HEK293T (cell line): ENCODE measurements around the gene PYGB.

Experiments
- ARNT ChIP-seq: fragments of 450-650 bp; IDR thresholded peaks from 2 replicates; pipeline ENCODE4 v1.6.1; 2017; ENCODE audit warnings: mild to moderate bottlenecking
- BHLHE40 ChIP-seq: fragments of 450-650 bp; IDR thresholded peaks from 2 replicates; pipeline ENCODE4 v1.6.1; 2016; ENCODE audit warnings: mild to moderate bottlenecking, moderate library complexity, borderline replicate concordance
- CTBP1 ChIP-seq: fragments of 450-650 bp; IDR thresholded peaks from 2 replicates; pipeline ENCODE4 v1.6.1; 2016; ENCODE audit warnings: borderline replicate concordance
- ELF4 ChIP-seq: fragments of 450-650 bp; IDR thresholded peaks from 2 replicates; pipeline ENCODE4 v1.6.1; 2017; ENCODE audit warnings: antibody characterized with exemption
- FOXA1 ChIP-seq: fragments of 450-650 bp; IDR thresholded peaks from 2 replicates; pipeline ENCODE4 v1.6.1; 2016; ENCODE audit warnings: mild to moderate bottlenecking
- FOXK2 ChIP-seq: fragments of 450-650 bp; IDR thresholded peaks from 2 replicates; pipeline ENCODE4 v1.6.1; 2016; ENCODE audit warnings: mild to moderate bottlenecking
- FOXM1 ChIP-seq: fragments of 450-650 bp; IDR thresholded peaks from 2 replicates; pipeline ENCODE4 v1.6.1; 2017; ENCODE audit warnings: mild to moderate bottlenecking, borderline replicate concordance
- HDGF ChIP-seq: fragments of 450-650 bp; IDR thresholded peaks from 2 replicates; pipeline ENCODE4 v1.6.1; 2017; ENCODE audit warnings: antibody characterized with exemption, borderline replicate concordance
- NFRKB ChIP-seq: fragments of 450-650 bp; IDR thresholded peaks from 2 replicates; pipeline ENCODE4 v1.6.1; 2016; ENCODE audit warnings: mild to moderate bottlenecking, moderate library complexity
- SP1 ChIP-seq: fragments of 450-650 bp; IDR thresholded peaks from 2 replicates; pipeline ENCODE4 v1.6.1; 2017
- SUZ12 ChIP-seq: fragments of 450-650 bp; IDR thresholded peaks from 2 replicates; pipeline ENCODE4 v1.6.1; 2016; ENCODE audit warnings: mild to moderate bottlenecking
- TARDBP ChIP-seq: fragments of 450-650 bp; IDR thresholded peaks from 2 replicates; pipeline ENCODE4 v1.6.1; 2016
- ZNF384 ChIP-seq: fragments of 450-650 bp; IDR thresholded peaks from 2 replicates; pipeline ENCODE4 v1.6.1; 2016

- TF ChIP-seq FOXM1 (no peak), BHLHE40 (no peak), SP1 (no peak), ARNT (no peak), TARDBP (no peak), SUZ12 (no peak), ELF4 (no peak), FOXA1 (no peak), HDGF (no peak), FOXK2 (no peak), ZNF384 (no peak), NFRKB (no peak), CTBP1 (no peak)
These were observed 42.4 kb upstream of the PYGB start for GRCh38 chr20:25205277-25206062.
